CD4-positive, alpha-beta T cell (primary cell): ENCODE data around the gene PITPNC1. TPM values are rescaled to one million over a fixed set of nuclear protein-coding genes. Genes with fewer than 3 reads are reported as not detected.
"Not testable (repeated sequence)": the region's sequence is repeated elsewhere in the genome, so short reads cannot be mapped to it uniquely, and the experiment has no call there.

Source experiments
- ATAC-seq: fragments of 200-7000 bp; cut with Tn5 transposase; one replicate; pipeline ENCODE4 v1.10.0; 2022; ENCODE audit warnings: mild to moderate bottlenecking; ENCODE audit not compliant: poor library complexity
- CTCF ChIA-PET: fragments of 350-600 bp; sonication (Branson Sonifier 250); formaldehyde crosslinking; loops from one replicate; lab custom pipeline; 2021; ENCODE audit warnings: antibody characterized with exemption, inconsistent platforms; lab: Charles Lee
- POLR2A ChIA-PET: fragments of 350-600 bp; sonication (Branson Sonifier 250); formaldehyde crosslinking; loops from one replicate; lab custom pipeline; 2021; ENCODE audit warnings: antibody characterized with exemption, inconsistent platforms; lab: Charles Lee
- DNase-seq, 14 experiments: peaks; one replicate each; pipeline ENCODE4 v3.0.0-alpha.2; 2013 to 2020; ENCODE audit warnings: mixed read lengths in 2 of 14
- H3K27ac ChIP-seq, 2 donors: one replicate each; pipeline versions ENCODE4 v1.5.1 to v1.7.0; 2013; ENCODE audit warnings: low read length in 2 of 2, low read depth in 1 of 2, mild to moderate bottlenecking in 1 of 2
- H3K27me3 ChIP-seq, 2 experiments: 1 replicate in 1 of 2; 2 replicates in 1 of 2; pipeline versions ENCODE4 v1.6.1 to v1.7.0; 2013; ENCODE audit warnings: low read length in 2 of 2, control low read depth in 1 of 2, mild to moderate bottlenecking in 1 of 2, moderate library complexity in 1 of 2; ENCODE audit not compliant: insufficient read depth in 2 of 2, control insufficient read depth in 1 of 2
- H3K36me3 ChIP-seq: one replicate; pipeline ENCODE4 v1.6.1; 2013; ENCODE audit warnings: low read length, control low read depth; ENCODE audit not compliant: insufficient read depth
- H3K4me1 ChIP-seq: one replicate; pipeline ENCODE4 v1.6.1; 2013; ENCODE audit warnings: low read length, control low read depth; ENCODE audit not compliant: insufficient read depth
- H3K4me3 ChIP-seq: one replicate; pipeline ENCODE4 v1.5.1; 2013; ENCODE audit warnings: mild to moderate bottlenecking, low read length, moderate library complexity
- H3K9me3 ChIP-seq, 2 experiments: 1 replicate in 1 of 2; 2 replicates in 1 of 2; pipeline versions ENCODE4 v1.6.1 to v1.7.0; 2013; ENCODE audit warnings: low read length in 2 of 2, mild to moderate bottlenecking in 2 of 2, control low read depth in 1 of 2, moderate library complexity in 1 of 2; ENCODE audit not compliant: control insufficient read depth in 1 of 2, insufficient read depth in 1 of 2
- H3K27ac Mint-ChIP-seq: one replicate; pipeline ENCODE4 v1.8.0; 2020; ENCODE audit warnings: mixed read lengths
- H3K27me3 Mint-ChIP-seq: one replicate; pipeline ENCODE4 v1.8.0; 2021; ENCODE audit warnings: mixed read lengths
- H3K36me3 Mint-ChIP-seq: one replicate; pipeline ENCODE4 v1.8.0; 2021; ENCODE audit warnings: low read depth, mixed read lengths
- H3K4me1 Mint-ChIP-seq: one replicate; pipeline ENCODE4 v1.8.0; 2021; ENCODE audit warnings: low read depth, mixed read lengths
- H3K4me3 Mint-ChIP-seq: one replicate; pipeline ENCODE4 v1.8.0; 2020; ENCODE audit warnings: mild to moderate bottlenecking, mixed read lengths
- H3K9me3 Mint-ChIP-seq: one replicate; pipeline ENCODE4 v1.8.0; 2020; ENCODE audit warnings: mixed read lengths
- CTCF ChIP-seq: fragments of 200-600 bp; IDR thresholded peaks from one replicate; pipeline ENCODE4 v1.8.0; 2022; ENCODE audit warnings: antibody characterized with exemption, mild to moderate bottlenecking
- intact Hi-C, 2 experiments: fragments of 100-400 bp; cut with DNase I in 1 of 2; cut with micrococcal nuclease in 1 of 2; formaldehyde crosslinking; loops; one replicate each; pipeline versions ENCODE4 v1.15.1 to v1.9.0; 2023 to 2025; cut with DNase I, micrococcal nuclease
- total RNA-seq, 174 experiments: library from RNA in 2 of 174; stranded (reverse) in 2 of 174; gene quantifications; one replicate each; pipeline ENCODE4 v1.2.3 and lab custom pipeline; 2021 to 2026

Gene PITPNC1
- total RNA-seq, 2 experiments from 2014 or later, result 80.2 to 83.4 TPM

GRCh38 chr17:67385122-67385988 is 8.3 kb downstream of the PITPNC1 start:
- Histone ChIP-seq H3K4me3 (no peak overlapping the region), H3K9me3 (peaks cover 0 to 3% of the 10 kb centered on the region in 2 experiments), H3K27ac (no peak overlapping the region), H3K36me3 (peaks cover 24% of the 10 kb centered on the region), H3K27me3 (no peaks in the 10 kb centered on the region), H3K4me1 (peaks cover 62% of the 10 kb centered on the region)
- DNase-seq (no peak), ATAC-seq (no peak)
- Mint-ChIP-seq H3K27ac (peak overlapping the region; percentile 75), H3K27me3 (no peaks in the 10 kb centered on the region), H3K4me3 (peak overlapping the region; percentile 43), H3K9me3 (no peaks in the 10 kb centered on the region), H3K36me3 (peaks cover 55% of the 10 kb centered on the region), H3K4me1 (peaks cover 73% of the 10 kb centered on the region)
- ChIA-PET POLR2A (interaction anchor here (0.6 to 1.4 kb wide), 6 partner anchors 8 to 90 kb away, joined by 3 to 5 read pairs (median 4); partner anchors contain the start of gene PITPNC1), CTCF (interaction anchor here (1.2 to 7.3 kb wide), 3 partner anchors 10 to 90 kb away, joined by 3 to 53 read pairs (median 3); no protein-coding TSS in a partner anchor)
- TF ChIP-seq CTCF, result no peak
- intact Hi-C loops, result loop anchor here in 1 of 2 experiments (5.0 kb wide), 1 partner anchor 37 kb away; no protein-coding TSS in a partner anchor

- ATAC-seq, result no peak
- intact Hi-C loops, result loop anchor here (1.0 to 5.0 kb wide), 3 partner anchors 9 to 87 kb away; no protein-coding TSS in a partner anchor
- no peak overlapping the region for H3K4me3 ChIP-seq
- Mint-ChIP-seq H3K4me3 (peak overlapping the region; percentile 39), H3K4me1 (peaks cover 80% of the 10 kb centered on the region), H3K9me3 (no peaks in the 10 kb centered on the region), H3K27ac (peak overlapping the region; percentile 92), H3K36me3 (peaks cover 57% of the 10 kb centered on the region), H3K27me3 (no peaks in the 10 kb centered on the region)
- peaks cover 61% of the 10 kb centered on the region for H3K4me1 ChIP-seq
- peak in 13 of 14 experiments; percentile 43 to 77 (median 54) for DNase-seq
- peak; percentile 83 for TF ChIP-seq CTCF
- no peaks in the 10 kb centered on the region for H3K27me3 ChIP-seq
- ChIA-PET CTCF (interaction anchor here (0.7 to 7.3 kb wide), 7 partner anchors 8 to 88 kb away, joined by 3 to 53 read pairs (median 4); no protein-coding TSS in a partner anchor), POLR2A (interaction anchor here (0.7 to 2.8 kb wide), 4 partner anchors 10 to 88 kb away, joined by 3 to 14 read pairs (median 7); partner anchors contain the start of gene PITPNC1)
- peaks cover 16% of the 10 kb centered on the region for H3K36me3 ChIP-seq
- H3K27ac ChIP-seq, result peak overlapping the region in 1 of 2 donors; percentile 4
- peaks cover 0 to 3% of the 10 kb centered on the region in 2 experiments for H3K9me3 ChIP-seq
Measured at GRCh38 chr17:67386965-67387551, 10.0 kb downstream of the PITPNC1 start.

- H3K27me3 Mint-ChIP-seq, H3K4me3 Mint-ChIP-seq, H3K36me3 ChIP-seq, DNase-seq, ATAC-seq, H3K9me3 Mint-ChIP-seq, H3K4me3 ChIP-seq, H3K9me3 ChIP-seq, H3K27me3 ChIP-seq: not testable (repeated sequence)
- H3K27ac ChIP-seq, result peak overlapping the region in 1 of 2 donors; percentile 49
- peaks cover 76% of the 10 kb centered on the region for H3K4me1 Mint-ChIP-seq
- intact Hi-C loops, result loop anchor here in 1 of 2 experiments (5.0 kb wide), 1 partner anchor 34 kb away; no protein-coding TSS in a partner anchor
- ChIA-PET CTCF (interaction anchor here (1.1 to 7.3 kb wide), 3 partner anchors 9 to 87 kb away, joined by 3 to 53 read pairs (median 16); no protein-coding TSS in a partner anchor), POLR2A (interaction anchor here (2.0 to 3.5 kb wide), 5 partner anchors 11 to 89 kb away, joined by 7 to 28 read pairs (median 19); partner anchors contain the start of gene PITPNC1)
- H3K27ac Mint-ChIP-seq, result peak overlapping the region; percentile 92
- H3K36me3 Mint-ChIP-seq, result peaks cover 54% of the 10 kb centered on the region
- H3K4me1 ChIP-seq, result peaks cover 61% of the 10 kb centered on the region
Measured at GRCh38 chr17:67388536-67388935, 11.5 kb downstream of the PITPNC1 start.
